Memory B cell (primary cell): ENCODE results near the gene FXYD6.

Experiments
- ATAC-seq: fragments of 150-1000 bp; cut with Tn5 transposase; 2 replicates; pipeline ENCODE4 v1.10.0; 2021; ENCODE audit warnings: low read depth, mild to moderate bottlenecking, moderate library complexity
- DNase-seq, 2 donors: peaks; one replicate each; pipeline ENCODE4 v3.0.0; 2022; ENCODE audit warnings: low spot score in 2 of 2
- H3K27ac Mint-ChIP-seq: one replicate; pipeline ENCODE4 v1.8.0; 2022; ENCODE audit warnings: mild to moderate bottlenecking, moderate library complexity, mixed read lengths
- H3K27me3 Mint-ChIP-seq: one replicate; pipeline ENCODE4 v1.8.0; 2022; ENCODE audit warnings: mixed read lengths
- H3K36me3 Mint-ChIP-seq: one replicate; pipeline ENCODE4 v1.8.0; 2022; ENCODE audit warnings: mild to moderate bottlenecking, mixed read lengths
- H3K4me1 Mint-ChIP-seq: one replicate; pipeline ENCODE4 v1.8.0; 2022; ENCODE audit warnings: mixed read lengths
- H3K4me3 Mint-ChIP-seq: one replicate; pipeline ENCODE4 v1.8.0; 2022; ENCODE audit warnings: mild to moderate bottlenecking, moderate library complexity, mixed read lengths
- H3K9me3 Mint-ChIP-seq: one replicate; pipeline ENCODE4 v1.8.0; 2022; ENCODE audit warnings: mixed read lengths

The FXYD6 gene

GRCh38 chr11:117906710-117907109, 30.3 kb upstream of the FXYD6 start:
- ATAC-seq = no peak
- H3K36me3 Mint-ChIP-seq = no peaks in the 10 kb centered on the region
- DNase-seq = no peak
- H3K27ac Mint-ChIP-seq = no peak overlapping the region
- H3K9me3 Mint-ChIP-seq = no peaks in the 10 kb centered on the region
- peaks cover 5% of the 10 kb centered on the region for H3K4me1 Mint-ChIP-seq
- H3K27me3 Mint-ChIP-seq = no peaks in the 10 kb centered on the region
- H3K4me3 Mint-ChIP-seq = no peak overlapping the region

GRCh38 chr11:117906126-117906525, 29.7 kb upstream of the FXYD6 start:
- Mint-ChIP-seq H3K4me3 (no peak overlapping the region), H3K27ac (no peak overlapping the region), H3K36me3 (no peaks in the 10 kb centered on the region), H3K9me3 (no peaks in the 10 kb centered on the region), H3K27me3 (no peaks in the 10 kb centered on the region), H3K4me1 (peaks cover 5% of the 10 kb centered on the region)
- ATAC-seq = no peak
- no peak for DNase-seq

DNA sequence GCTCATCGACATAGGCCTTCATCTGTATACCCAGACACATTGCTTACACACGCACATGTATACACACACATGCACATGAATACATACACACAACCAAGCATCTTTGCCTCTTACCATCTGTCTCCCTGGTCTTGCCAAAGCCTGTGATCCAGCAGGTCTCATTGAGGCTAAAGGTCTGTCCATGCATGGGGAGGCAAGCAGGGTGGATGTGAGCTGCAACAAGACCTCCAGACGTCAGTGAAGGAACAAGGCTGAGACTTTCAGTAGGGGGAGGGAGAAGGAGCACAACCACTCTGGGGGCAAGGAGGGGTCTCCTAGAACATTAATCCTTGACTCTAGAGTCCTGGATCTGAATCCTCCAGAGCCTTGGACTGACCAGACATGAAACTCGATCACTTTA, 29.1 kb upstream of the FXYD6 start:
- no peaks in the 10 kb centered on the region for H3K9me3 Mint-ChIP-seq
- H3K4me1 Mint-ChIP-seq = peaks cover 7% of the 10 kb centered on the region
- no peaks in the 10 kb centered on the region for H3K36me3 Mint-ChIP-seq
- DNase-seq (no peak), ATAC-seq (no peak)
- no peak overlapping the region for H3K27ac Mint-ChIP-seq
- H3K27me3 Mint-ChIP-seq = no peaks in the 10 kb centered on the region
- no peak overlapping the region for H3K4me3 Mint-ChIP-seq

- no peak overlapping the region for H3K27ac Mint-ChIP-seq
These were observed 27.3 kb upstream of the FXYD6 start for GRCh38 chr11:117903505-117904382.

GRCh38 chr11:117902001-117902845, 25.8 kb upstream of the FXYD6 start:
- Mint-ChIP-seq H3K4me3 (no peak overlapping the region), H3K36me3 (no peaks in the 10 kb centered on the region), H3K4me1 (peaks cover 13% of the 10 kb centered on the region), H3K9me3 (no peaks in the 10 kb centered on the region), H3K27me3 (no peaks in the 10 kb centered on the region), H3K27ac (peak overlapping the region; percentile 50)
- DNase-seq = no peak
- ATAC-seq = no peak

More at GRCh38 chr11:117903505-117904382, 27.3 kb upstream of the FXYD6 start:
- DNase-seq (no peak), ATAC-seq (no peak)
- H3K9me3 Mint-ChIP-seq = no peaks in the 10 kb centered on the region
- H3K4me1 Mint-ChIP-seq = peaks cover 17% of the 10 kb centered on the region
- no peaks in the 10 kb centered on the region for H3K36me3 Mint-ChIP-seq
- H3K27me3 Mint-ChIP-seq = no peaks in the 10 kb centered on the region
- no peak overlapping the region for H3K4me3 Mint-ChIP-seq

DNA sequence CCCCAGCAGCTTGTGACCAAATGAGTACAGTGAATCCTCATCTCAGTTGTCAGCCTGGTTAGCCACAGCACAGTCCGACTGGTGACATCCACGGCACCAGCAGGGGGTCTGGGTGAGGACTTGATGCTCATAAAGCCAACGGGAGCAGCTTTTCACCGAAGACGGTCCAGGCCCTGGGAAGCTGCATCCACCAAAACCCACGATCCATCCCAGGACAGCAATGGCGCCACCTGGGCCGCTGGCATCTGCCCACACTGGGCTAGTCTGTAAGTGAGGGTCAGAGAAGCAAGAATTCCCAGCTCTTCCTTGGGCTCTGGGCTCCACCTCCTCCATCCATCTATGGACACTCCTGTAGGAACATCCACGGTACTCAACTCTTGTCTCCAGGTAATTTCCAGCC, 25.1 kb upstream of the FXYD6 start:
- DNase-seq = no peak
- no peaks in the 10 kb centered on the region for H3K36me3 Mint-ChIP-seq
- H3K4me1 Mint-ChIP-seq = peaks cover 13% of the 10 kb centered on the region
- H3K9me3 Mint-ChIP-seq = no peaks in the 10 kb centered on the region
- no peak for ATAC-seq
- no peak overlapping the region for H3K4me3 Mint-ChIP-seq
- H3K27ac Mint-ChIP-seq = peak overlapping the region; percentile 50
- no peaks in the 10 kb centered on the region for H3K27me3 Mint-ChIP-seq

DNA sequence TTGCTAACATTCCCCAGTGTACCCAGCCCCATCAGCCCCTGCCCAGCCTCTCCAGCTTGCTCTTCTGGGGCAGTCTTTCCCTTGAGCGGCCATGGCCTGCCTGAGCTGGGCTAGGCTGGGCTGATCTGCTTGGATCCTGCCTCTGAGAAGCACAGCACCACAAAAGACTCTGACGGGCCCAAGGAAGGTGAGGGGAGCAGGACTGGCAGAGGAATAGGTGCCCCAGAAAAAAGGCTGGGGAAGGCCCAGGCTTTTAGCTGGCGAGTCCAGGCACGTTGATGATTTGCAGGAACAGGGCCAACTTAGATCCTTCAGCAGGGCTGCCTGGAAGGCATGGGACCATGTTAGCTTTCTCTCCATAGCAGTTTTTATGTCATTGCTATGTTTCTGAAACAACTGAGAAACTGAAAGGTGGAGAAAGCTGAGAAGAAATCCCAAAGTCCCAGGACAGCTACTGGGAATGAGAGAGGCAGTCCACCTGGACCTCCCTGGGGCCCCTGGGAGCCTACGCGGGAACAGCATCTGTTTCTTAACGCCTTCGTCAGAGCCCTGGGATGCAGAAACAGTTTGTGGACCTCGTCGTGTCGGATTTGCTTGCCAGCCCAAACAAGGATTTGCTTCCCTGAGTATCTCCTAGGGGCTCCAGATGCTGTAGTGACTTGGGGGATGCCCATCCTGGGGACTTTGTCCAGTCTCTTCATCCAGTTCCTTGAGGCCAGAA, 24.4 kb upstream of the FXYD6 start:
- Mint-ChIP-seq H3K36me3 (no peaks in the 10 kb centered on the region), H3K27me3 (no peaks in the 10 kb centered on the region), H3K4me1 (peaks cover 13% of the 10 kb centered on the region), H3K27ac (peak overlapping the region; percentile 89), H3K9me3 (no peaks in the 10 kb centered on the region), H3K4me3 (no peak overlapping the region)
- no peak for ATAC-seq
- no peak for DNase-seq

DNA sequence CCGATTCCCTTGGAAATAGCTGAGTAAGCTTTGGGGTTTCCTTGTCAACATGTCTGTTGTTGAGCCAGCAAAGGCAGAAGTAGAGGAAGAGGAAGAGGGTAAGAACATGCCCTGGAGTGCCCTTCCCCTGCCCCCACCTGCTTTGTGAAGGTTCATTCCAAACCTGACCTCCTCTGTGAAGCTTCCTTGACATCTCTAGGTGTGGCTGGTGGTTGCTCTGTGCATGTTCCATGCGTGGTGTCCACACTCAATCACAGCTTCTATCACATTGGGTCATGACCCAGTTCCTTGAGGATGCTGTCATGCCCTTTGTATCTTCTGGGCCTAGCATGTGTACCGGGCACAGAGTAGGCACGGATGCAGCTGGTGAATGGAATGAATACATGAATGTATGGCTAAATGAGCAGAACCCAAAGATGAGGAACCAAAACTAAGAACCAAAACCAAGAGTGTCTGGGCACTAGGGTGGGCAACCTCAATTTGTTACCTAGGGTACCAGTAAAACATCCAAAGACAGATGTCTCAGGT, 23.7 kb upstream of the FXYD6 start:
- Mint-ChIP-seq H3K4me3 (no peak overlapping the region), H3K27me3 (no peaks in the 10 kb centered on the region), H3K27ac (peak overlapping the region; percentile 89), H3K4me1 (peaks cover 13% of the 10 kb centered on the region), H3K9me3 (no peaks in the 10 kb centered on the region), H3K36me3 (no peaks in the 10 kb centered on the region)
- ATAC-seq (peak; percentile 90), DNase-seq (peak; percentile 32 to 43)

DNA sequence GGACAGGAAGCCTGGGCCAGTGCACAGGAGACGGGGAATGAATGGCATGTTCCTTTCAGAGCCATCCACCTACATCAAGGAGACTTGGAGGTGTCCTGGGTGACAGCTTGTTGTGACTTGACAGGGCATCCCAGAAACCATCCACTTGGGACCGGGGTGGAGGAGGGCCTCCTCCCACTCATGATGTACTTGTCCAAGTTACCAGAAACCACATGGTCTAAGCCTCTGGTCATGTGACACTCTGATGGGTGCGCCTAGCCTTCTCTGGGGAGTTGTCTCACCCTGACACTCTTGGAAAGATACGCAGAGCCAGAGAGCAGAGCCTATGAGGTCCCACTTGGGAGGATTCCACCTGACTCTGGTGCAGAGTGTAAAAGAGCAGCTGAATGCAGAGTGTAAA, 21.6 kb upstream of the FXYD6 start:
- H3K27me3 Mint-ChIP-seq = peaks cover under 1% of the 10 kb centered on the region
- ATAC-seq (no peak), DNase-seq (no peak)
- no peak overlapping the region for H3K27ac Mint-ChIP-seq
- H3K9me3 Mint-ChIP-seq = no peaks in the 10 kb centered on the region
- no peak overlapping the region for H3K4me3 Mint-ChIP-seq
- H3K36me3 Mint-ChIP-seq = no peaks in the 10 kb centered on the region
- H3K4me1 Mint-ChIP-seq = peaks cover 13% of the 10 kb centered on the region

GRCh38 chr11:117892651-117893050, 16.2 kb upstream of the FXYD6 start:
- ATAC-seq = no peak
- Mint-ChIP-seq H3K27ac (no peak overlapping the region), H3K4me3 (no peak overlapping the region), H3K36me3 (peaks cover 3% of the 10 kb centered on the region), H3K27me3 (peaks cover 2% of the 10 kb centered on the region), H3K9me3 (peaks cover 5% of the 10 kb centered on the region), H3K4me1 (peaks cover 7% of the 10 kb centered on the region)
- DNase-seq = no peak

DNA sequence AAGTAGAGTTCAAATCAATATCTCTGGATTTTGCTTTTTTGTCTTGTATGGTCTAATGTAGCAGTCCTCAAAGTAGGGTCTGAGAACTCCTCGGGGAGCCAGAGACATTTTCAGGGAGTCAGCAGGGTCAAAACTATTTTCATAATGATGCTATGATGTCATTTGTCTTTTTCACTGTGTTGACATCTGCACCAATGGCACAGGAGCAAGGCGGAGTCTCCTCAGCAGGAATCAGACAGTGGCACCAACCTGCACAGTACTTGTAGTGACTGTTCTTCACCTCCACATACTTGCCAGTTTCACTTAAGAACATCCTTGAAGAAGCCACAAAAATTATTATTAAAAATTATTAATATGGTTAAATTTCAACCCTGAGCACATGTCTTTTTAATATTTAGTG, 14.9 kb upstream of the FXYD6 start:
- H3K27ac Mint-ChIP-seq = no peak overlapping the region
- ATAC-seq (no peak), DNase-seq (no peak)
- peaks cover 5% of the 10 kb centered on the region for H3K27me3 Mint-ChIP-seq
- H3K4me1 Mint-ChIP-seq = peaks cover 9% of the 10 kb centered on the region
- H3K36me3 Mint-ChIP-seq = peaks cover 3% of the 10 kb centered on the region
- H3K4me3 Mint-ChIP-seq = no peak overlapping the region
- peaks cover 5% of the 10 kb centered on the region for H3K9me3 Mint-ChIP-seq

GRCh38 chr11:117888139-117888566, 11.7 kb upstream of the FXYD6 start:
- Mint-ChIP-seq H3K4me1 (peaks cover 9% of the 10 kb centered on the region), H3K27ac (no peak overlapping the region), H3K27me3 (peaks cover 10% of the 10 kb centered on the region), H3K36me3 (peaks cover 3% of the 10 kb centered on the region), H3K9me3 (peaks cover 5% of the 10 kb centered on the region), H3K4me3 (no peak overlapping the region)
- DNase-seq (no peak), ATAC-seq (no peak)

DNA sequence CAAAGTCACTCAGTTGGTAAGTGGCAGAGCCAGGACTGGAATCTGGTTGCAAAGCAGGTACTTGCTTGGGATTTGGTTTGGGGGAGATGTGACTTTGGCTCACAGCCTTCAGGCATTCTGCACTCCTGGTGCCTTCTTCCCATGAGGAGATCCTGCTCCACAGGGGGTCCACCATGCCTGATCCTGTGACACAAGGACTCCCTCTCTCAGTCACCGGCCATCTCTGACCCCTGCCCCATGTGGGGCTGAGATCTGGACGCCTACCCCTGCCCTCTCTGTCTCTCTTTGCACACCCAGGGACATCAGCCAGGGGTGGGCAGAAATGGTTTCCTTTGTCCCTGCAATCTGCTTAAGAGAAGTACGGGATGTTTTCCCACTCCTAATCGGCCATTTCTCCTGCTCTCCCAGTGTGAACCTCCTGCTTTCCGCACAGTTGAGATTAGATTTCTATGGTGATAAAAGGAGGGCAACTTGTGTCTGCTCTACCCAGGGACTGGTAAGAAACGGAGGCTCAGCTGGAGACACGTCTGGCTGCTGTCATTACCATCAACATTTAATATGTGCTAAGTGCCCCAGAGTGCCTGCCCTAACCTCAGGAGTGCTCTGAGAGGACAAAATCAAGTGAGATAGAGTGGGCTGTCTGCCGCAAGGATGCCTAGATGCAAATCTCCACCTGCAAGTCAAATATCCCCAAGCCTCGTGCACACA, 11.1 kb upstream of the FXYD6 start:
- H3K4me1 Mint-ChIP-seq = peaks cover 9% of the 10 kb centered on the region
- ATAC-seq (peak; percentile 46), DNase-seq (no peak)
- H3K27me3 Mint-ChIP-seq = peaks cover 8% of the 10 kb centered on the region
- H3K36me3 Mint-ChIP-seq = peaks cover 3% of the 10 kb centered on the region
- no peak overlapping the region for H3K27ac Mint-ChIP-seq
- no peak overlapping the region for H3K4me3 Mint-ChIP-seq
- H3K9me3 Mint-ChIP-seq = peaks cover 5% of the 10 kb centered on the region
